AG10803 (cell line): ENCODE measurements around the gene KCNQ1.
A peak's percentile ranks its signal among the peaks of the same experiment; 100 is the strongest.

ENCODE experiments used
- DNase-seq: peaks from one replicate; pipeline ENCODE4 v3.0.0; 2010; ENCODE audit warnings: low read depth
- H3K4me3 ChIP-seq: 2 replicates; pipeline ENCODE4 v1.5.1; 2011; ENCODE audit warnings: mild to moderate bottlenecking, low read length, control low read depth
- CTCF ChIP-seq: conservative IDR thresholded peaks from 2 replicates; pipeline ENCODE4 v1.5.1; 2011; ENCODE audit warnings: mild to moderate bottlenecking, low read length, control low read depth, inconsistent platforms

KCNQ1 gene

GRCh38 chr11:2732940-2733628, 288.3 kb downstream of the KCNQ1 start:
- H3K4me3 ChIP-seq: no peak overlapping the region
- no peak for TF ChIP-seq CTCF
- no peak for DNase-seq

GRCh38 chr11:2734181-2735052, 289.6 kb downstream of the KCNQ1 start:
- H3K4me3 ChIP-seq: no peak overlapping the region
- no peak for DNase-seq
- TF ChIP-seq CTCF: no peak

- TF ChIP-seq CTCF: no peak
- DNase-seq: no peak
- no peak overlapping the region for H3K4me3 ChIP-seq
Observed at GRCh38 chr11:2735053-2735589, 290.3 kb downstream of the KCNQ1 start.

GRCh38 chr11:2736577-2737225, 291.9 kb downstream of the KCNQ1 start:
- DNase-seq: no peak
- no peak overlapping the region for H3K4me3 ChIP-seq
- TF ChIP-seq CTCF: no peak

- DNase-seq: no peak
- TF ChIP-seq CTCF: no peak
- no peak overlapping the region for H3K4me3 ChIP-seq
Observed at GRCh38 chr11:2737226-2737590, 292.4 kb downstream of the KCNQ1 start.

- peak; percentile 24 for DNase-seq
- TF ChIP-seq CTCF: no peak
- H3K4me3 ChIP-seq: no peak overlapping the region
Observed at GRCh38 chr11:2737866-2738265, 293.1 kb downstream of the KCNQ1 start.
